ENCODE data around the gene TSSK1B.
"Not testable (repeated sequence)": the region's sequence is repeated elsewhere in the genome, so short reads cannot be mapped to it uniquely, and the experiment has no call there.

Gene TSSK1B

DNA sequence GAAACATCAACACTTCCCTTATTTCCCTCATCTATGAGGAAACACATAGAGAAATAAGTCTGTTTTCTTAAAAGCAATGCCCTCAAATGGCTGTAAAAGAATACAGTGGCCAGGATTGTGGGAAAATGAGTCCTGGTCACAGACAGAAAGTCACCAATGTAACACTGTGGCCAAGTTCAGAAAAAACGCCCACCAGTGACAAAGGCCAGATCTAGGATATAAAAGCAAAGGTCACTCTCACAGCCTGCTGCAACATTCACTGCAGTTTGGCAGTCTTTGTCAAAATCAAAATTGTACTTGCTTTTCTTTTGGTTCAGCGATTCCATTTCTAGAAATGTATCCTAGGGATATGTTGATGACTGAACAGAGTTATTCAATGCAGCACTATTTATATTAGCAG is 30.5 kb downstream of the TSSK1B start:
- DNase-seq (ENCODE audit: extremely low read depth, low read depth): no peak
- TF ChIP-seq, protein P1, sequence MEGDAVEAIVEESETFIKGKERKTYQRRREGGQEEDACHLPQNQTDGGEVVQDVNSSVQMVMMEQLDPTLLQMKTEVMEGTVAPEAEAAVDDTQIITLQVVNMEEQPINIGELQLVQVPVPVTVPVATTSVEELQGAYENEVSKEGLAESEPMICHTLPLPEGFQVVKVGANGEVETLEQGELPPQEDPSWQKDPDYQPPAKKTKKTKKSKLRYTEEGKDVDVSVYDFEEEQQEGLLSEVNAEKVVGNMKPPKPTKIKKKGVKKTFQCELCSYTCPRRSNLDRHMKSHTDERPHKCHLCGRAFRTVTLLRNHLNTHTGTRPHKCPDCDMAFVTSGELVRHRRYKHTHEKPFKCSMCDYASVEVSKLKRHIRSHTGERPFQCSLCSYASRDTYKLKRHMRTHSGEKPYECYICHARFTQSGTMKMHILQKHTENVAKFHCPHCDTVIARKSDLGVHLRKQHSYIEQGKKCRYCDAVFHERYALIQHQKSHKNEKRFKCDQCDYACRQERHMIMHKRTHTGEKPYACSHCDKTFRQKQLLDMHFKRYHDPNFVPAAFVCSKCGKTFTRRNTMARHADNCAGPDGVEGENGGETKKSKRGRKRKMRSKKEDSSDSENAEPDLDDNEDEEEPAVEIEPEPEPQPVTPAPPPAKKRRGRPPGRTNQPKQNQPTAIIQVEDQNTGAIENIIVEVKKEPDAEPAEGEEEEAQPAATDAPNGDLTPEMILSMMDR (IDR thresholded peaks at IDR 0.05; ENCODE audit: low read depth, low read length): no peak

DNA sequence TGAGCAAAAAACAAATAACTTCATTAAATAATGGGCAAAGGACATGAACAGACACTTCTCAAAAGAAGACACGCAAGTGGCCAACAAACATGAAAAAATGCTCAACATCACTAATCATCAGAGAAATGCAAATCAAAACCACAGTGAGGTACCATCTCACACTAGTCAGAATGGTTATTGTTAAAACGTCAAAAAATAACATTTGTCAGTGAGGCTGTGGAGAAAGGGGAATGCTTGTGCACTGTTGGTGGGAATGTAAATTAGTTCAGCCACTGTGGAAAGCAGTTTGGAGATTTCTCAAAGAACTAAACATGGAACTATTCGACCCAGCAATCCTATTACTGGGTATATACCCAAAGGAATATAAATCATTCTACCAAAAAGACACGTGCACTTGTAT is 36.8 kb downstream of the TSSK1B start:
- DNase-seq (ENCODE audit: extremely low read depth, low read depth): not testable (repeated sequence)

DNA sequence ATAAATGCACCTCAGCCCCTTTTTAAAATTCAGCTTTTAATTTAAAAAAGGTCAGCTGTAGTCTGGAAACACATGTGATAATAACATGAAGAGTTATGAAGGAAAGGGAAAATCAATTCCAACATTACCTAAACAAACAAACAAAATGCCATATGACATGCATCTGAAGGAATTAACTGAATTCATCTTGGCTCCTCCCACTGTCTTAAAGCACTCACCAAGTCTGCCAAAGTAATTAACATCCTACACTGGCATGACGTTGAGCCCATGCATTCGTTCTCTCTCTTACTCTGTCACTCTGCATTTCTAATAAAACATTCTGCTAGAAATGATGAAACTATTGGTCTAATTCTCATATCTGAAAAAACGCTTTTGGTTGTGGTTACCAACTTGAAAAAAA is 37.7 kb downstream of the TSSK1B start:
- TF ChIP-seq, protein P1 (IDR thresholded peaks at IDR 0.05; ENCODE audit: low read depth, low read length): no peak
- DNase-seq (ENCODE audit: extremely low read depth, low read depth): no peak

DNA sequence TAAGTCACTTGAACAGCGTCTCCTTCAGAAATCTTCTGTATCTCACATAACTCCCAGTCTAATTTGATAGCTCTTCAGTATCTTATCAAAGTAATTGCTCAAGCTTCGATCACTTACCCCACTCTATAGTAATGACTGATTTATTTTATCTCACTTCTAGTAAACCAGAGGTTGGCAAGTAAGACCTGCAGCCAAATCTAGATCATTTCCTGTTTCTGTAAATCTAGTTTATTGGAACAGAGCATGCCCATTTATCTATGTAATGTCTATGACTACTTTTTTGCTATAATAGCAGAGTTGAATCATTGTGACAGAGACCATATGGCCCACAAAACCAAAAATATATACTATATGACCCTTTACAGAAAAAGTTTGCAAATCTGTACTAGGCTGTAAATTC is 40.1 kb downstream of the TSSK1B start:
- DNase-seq (ENCODE audit: extremely low read depth, low read depth): no peak
- TF ChIP-seq, protein P1 (IDR thresholded peaks at IDR 0.05; ENCODE audit: low read depth, low read length): no peak

DNA sequence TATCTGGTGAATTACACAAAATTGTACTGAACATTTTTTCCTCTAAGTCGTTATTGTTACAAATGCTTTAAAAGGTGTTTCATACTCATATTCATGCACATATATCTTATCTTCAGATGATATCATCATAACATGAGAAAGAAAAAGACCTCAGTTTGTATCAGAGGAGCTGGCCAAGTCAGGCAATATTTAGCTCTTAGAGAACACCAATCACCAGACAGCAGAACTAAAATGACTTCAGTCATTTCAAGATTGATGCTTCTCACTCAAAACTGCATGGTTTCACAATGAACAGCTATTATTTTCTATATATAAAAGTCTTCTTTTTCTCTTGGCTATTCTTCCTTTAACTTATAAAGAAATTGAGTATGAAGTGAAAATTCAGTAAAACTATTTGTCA is 44.6 kb downstream of the TSSK1B start:
- DNase-seq (ENCODE audit: extremely low read depth, low read depth): no peak

DNA sequence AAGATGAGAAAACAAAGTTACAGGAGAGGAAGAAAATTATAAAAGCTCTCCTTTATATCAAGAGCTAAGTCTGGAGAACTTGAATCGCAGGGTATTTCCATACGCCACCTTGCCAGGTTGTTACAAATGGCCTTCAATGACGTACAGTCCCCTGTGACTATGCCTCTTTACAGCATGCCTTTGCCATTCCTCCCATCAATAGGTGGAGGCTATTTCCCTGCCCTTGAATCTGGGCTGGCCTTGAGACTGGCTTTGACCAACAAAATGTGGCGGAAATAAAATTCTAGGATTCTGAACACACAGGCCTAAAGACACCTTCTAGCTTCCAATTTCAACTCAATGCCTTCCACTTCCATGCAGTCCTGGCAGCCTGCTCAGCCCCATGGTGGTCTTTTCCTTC is 45.7 kb downstream of the TSSK1B start:
- DNase-seq (ENCODE audit: extremely low read depth, low read depth): no peak
- TF ChIP-seq, protein P1 (IDR thresholded peaks at IDR 0.05; ENCODE audit: low read depth, low read length): no peak

More for the DNA sequence above, 44.6 kb downstream of the TSSK1B start:
- TF ChIP-seq, protein P1 (IDR thresholded peaks at IDR 0.05; ENCODE audit: low read depth, low read length): no peak

DNA sequence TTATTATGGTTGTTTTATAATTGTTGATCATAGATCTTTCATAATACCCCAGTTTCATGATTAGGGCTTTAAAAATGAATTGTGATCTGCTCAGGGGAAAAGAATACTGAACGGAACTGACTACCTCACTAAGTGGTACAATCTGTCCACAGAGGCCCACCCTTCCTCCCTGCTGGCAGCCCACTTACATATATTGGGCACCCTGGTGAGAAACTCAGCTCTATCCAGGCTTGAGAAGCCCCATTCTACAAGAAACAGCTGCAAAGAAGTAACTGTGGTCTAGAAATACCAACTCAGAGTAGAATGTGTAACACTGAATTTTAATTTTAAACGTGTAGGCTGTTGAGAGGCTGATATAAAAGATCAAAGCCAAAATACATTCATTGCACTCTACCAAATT is 46.9 kb downstream of the TSSK1B start:
- TF ChIP-seq, protein P1 (IDR thresholded peaks at IDR 0.05; ENCODE audit: low read depth, low read length): no peak
- DNase-seq (ENCODE audit: extremely low read depth, low read depth): no peak

DNA sequence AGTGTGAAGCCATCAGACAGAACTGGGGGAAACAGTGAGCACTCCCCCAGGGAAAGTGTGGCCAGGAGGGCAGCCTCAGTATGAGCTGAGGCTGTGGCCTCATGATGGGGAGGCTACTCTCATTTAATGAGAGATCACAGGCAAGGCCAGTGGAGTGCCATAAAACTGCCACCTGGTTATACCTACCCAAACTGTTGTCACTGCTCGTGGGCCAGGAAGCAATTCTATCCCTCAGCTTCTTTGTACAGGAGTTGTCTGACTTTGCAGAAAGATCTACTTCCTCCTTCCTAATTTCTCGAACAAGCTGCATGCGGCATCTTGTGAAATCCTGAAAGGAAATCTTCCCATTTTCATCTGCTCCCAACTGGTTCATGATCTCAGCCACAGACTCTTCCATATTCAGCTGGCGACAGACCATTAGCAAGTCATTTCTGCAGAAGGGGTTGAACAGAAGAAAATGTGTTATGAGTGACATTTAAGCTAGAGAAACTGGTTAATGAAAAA is 50.0 kb downstream of the TSSK1B start:
- TF ChIP-seq, protein P1 (IDR thresholded peaks at IDR 0.05; ENCODE audit: low read depth, low read length): no peak
- no peak for DNase-seq (ENCODE audit: extremely low read depth, low read depth)

Measured in AG09319 (cell line).